GM12875 (cell line): ENCODE data around the gene RAP1GAP2.

Experiments used
- H3K4me3 ChIP-seq: one replicate; pipeline ENCODE4 v1.5.1; 2011; ENCODE audit warnings: low read depth, low read length, control low read depth
- TF ChIP-seq, protein P1 (sequence below): IDR thresholded peaks from 2 replicates; pipeline ENCODE4 v1.5.1; 2011; ENCODE audit warnings: low read depth, mild to moderate bottlenecking, control low read depth, inconsistent platforms, low read length, moderate library complexity, borderline replicate concordance; ENCODE audit not compliant: insufficient read depth

The RAP1GAP2 gene

DNA sequence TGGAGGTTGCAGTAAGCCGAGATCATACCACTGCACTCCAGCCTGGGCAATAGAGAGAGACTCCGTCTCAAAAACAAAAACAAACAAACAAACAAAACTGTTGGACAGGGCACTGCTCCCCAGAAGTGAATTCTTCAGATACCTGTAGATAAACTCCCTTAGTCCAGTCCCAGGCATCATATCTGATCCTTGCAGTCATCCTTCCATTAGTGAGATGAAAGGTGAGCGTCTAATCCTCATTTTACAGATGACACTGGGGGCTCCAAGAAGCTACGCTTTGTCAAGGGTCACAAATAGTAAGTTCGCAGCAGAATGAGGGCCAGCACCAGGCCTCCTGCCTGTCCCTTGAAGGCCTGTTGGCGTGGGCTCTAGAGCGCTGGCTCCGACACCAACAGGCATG lies 165.2 kb downstream of the RAP1GAP2 start:
- no peak overlapping the region for H3K4me3 ChIP-seq
- TF ChIP-seq, protein P1, sequence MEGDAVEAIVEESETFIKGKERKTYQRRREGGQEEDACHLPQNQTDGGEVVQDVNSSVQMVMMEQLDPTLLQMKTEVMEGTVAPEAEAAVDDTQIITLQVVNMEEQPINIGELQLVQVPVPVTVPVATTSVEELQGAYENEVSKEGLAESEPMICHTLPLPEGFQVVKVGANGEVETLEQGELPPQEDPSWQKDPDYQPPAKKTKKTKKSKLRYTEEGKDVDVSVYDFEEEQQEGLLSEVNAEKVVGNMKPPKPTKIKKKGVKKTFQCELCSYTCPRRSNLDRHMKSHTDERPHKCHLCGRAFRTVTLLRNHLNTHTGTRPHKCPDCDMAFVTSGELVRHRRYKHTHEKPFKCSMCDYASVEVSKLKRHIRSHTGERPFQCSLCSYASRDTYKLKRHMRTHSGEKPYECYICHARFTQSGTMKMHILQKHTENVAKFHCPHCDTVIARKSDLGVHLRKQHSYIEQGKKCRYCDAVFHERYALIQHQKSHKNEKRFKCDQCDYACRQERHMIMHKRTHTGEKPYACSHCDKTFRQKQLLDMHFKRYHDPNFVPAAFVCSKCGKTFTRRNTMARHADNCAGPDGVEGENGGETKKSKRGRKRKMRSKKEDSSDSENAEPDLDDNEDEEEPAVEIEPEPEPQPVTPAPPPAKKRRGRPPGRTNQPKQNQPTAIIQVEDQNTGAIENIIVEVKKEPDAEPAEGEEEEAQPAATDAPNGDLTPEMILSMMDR = no peak

DNA sequence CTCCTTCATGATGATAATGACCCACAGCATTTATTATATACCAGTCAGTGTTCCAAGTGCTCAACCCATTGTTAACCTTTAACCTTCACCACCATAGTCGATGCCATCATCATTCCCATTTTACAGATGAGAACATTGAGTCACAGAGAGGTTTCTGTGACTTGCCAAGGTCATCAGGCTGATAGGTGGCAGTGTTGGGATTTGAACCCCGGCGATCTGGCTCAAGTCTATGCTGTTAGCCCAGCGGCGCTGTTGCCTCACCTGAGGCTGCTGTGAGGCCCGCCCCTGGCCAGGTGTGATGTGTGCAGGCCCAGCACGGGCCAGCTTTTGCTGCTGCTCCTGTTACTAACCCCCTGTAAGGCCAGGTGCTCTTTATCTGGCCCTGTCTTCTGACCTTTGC lies 166.0 kb downstream of the RAP1GAP2 start:
- TF ChIP-seq, protein P1 = no peak
- no peak overlapping the region for H3K4me3 ChIP-seq

DNA sequence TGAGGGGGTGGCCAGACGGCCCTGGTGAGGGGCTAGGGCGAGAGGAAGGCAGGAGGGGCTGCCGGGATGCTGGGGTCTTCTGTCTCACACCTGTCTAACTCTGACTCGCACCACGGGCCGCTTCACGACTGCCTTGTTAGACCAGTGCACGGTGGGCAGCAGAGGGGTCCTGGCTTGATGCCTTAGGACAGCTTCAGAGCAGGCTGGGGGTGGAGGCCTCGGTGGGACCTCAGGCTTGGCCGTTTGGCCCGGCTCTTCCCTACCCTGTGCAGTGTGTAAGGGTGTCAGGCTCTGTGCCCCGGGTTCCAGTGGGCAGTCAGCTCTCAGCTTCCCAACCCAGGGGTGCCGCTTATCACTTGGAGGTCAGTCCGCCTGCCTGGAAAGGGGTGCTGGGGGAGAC lies 166.5 kb downstream of the RAP1GAP2 start:
- TF ChIP-seq, protein P1 = no peak
- H3K4me3 ChIP-seq = no peak overlapping the region

DNA sequence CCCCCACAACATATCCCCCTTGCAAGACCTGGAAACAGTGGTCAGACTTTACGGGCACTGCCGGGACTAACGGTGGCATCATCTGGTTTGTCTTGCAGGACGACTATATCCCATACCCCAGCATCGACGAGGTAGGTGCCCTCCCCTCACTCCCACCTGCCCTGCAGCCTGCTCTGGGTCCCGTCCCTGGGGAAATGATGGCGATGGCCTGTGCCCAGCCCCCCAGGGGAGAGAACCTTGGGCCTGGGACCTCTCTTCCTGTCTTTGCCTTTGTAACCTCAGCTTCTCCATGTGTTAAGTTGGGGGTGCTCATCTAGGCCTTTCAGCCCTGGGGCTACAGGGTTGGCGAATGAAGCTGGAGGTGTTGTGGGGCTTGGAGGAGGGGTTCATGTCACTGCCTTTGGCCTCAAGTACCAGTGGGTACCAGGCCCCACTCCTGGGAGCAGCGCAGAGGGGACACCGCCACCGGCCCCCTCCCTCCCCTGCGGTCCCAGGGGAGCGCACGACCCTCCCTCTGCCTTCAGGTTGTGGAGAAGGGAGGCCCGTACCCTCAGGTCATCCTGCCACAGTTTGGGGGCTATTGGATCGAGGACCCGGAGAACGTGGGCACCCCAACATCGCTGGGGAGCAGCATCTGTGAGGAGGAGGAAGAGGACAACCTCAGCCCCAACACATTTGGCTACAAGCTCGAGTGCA lies 167.2 kb downstream of the RAP1GAP2 start:
- no peak overlapping the region for H3K4me3 ChIP-seq
- TF ChIP-seq, protein P1 = no peak

DNA sequence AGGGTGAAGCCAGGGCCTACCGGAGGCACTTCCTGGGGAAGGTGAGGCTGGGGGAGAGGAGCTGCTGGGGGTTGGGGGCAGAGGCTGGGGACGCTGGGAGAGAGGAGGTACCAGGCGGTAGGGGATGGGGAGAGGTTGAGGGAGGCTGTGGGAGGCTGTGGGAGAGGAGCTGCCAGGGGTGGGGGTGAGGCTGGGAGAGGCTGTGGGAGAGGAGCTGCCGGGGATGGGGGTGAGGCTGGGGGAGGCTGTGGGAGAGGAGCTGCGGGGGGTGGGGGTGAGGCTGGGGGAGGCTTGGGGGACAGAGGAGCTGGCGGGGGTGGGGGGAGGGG lies 167.8 kb downstream of the RAP1GAP2 start:
- H3K4me3 ChIP-seq = no peak overlapping the region
- TF ChIP-seq, protein P1 = no peak

DNA sequence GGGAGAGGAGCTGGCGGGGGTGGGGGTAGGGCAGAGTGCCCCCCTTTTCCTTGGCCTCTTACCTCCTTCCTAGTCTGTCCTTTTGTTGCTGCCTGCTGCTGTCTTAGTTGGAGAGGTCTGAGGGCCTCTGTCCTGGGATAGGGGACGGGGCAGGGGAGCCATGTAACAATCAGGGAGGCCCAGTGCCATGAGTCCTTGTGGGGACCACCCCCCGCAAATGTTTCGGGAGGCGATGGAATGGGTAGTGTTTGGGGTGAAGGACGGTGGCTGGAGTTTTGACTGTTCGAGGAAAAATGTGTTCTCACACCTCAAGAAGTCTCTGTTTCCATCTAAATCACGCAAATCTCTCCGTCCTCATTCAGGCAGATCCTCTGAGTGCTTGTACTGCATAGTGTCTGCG lies 168.1 kb downstream of the RAP1GAP2 start:
- TF ChIP-seq, protein P1 = no peak
- H3K4me3 ChIP-seq = no peak overlapping the region

DNA sequence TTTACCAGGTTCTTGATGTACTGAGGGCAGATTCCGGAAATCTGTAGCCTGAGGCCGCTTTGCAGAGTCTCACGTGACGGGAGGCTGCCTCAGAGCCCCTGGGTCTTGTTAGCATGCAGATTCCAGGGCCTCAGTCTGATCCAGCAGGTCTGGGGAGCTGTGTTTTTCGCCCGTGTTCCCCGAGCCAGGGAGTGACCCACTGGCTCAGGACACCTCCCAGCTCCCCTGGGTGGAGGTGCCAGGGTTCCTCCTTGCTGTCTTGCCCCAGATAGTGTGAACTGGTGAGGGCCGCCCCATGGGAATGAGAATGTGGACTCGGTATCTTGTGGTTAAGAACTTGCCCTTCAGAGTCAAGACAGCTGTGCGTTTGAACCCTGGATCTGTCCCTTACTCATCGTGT lies 168.6 kb downstream of the RAP1GAP2 start:
- TF ChIP-seq, protein P1 = no peak
- no peak overlapping the region for H3K4me3 ChIP-seq
